IMR-90 (cell line): ENCODE data around the gene DCAF5. TPM values are rescaled to one million over a fixed set of nuclear protein-coding genes. Genes with fewer than 3 reads are reported as not detected.

Experiments
- ATAC-seq: fragments of 200-7000 bp; cut with Tn5 transposase; 2 replicates; pipeline ENCODE4 v1.9.1; 2020; ENCODE audit warnings: low read depth, mild to moderate bottlenecking, moderate library complexity
- BruUV-seq: library from RNA; stranded (reverse); fragments of 400-500 nt; replicated peaks from 2 replicates; lab custom pipeline; 2021; lab: Mats Ljungman, UMichigan
- CTCF ChIA-PET: fragments of 300-600 bp; formaldehyde crosslinking; extraction: SDS; loops from one replicate; lab custom pipeline; 2021; ENCODE audit warnings: antibody characterized with exemption; lab: Yijun Ruan, JAX
- POLR2A ChIA-PET: fragments of 300-600 bp; sonication (Branson Sonifier 250); formaldehyde crosslinking; loops from one replicate; lab custom pipeline; 2022; ENCODE audit warnings: antibody characterized with exemption; ENCODE audit not compliant: unreplicated experiment; lab: Charles Lee
- DNase-seq: peaks from one replicate; pipeline ENCODE4 v3.0.0; 2013
- H2AFZ ChIP-seq: replicated peaks from 2 replicates; pipeline ENCODE3; 2013; ENCODE audit warnings: low read length, mild to moderate bottlenecking; ENCODE audit not compliant: poor library complexity
- H2AK5ac ChIP-seq: 2 replicates; pipeline ENCODE4 v1.6.1; 2013; ENCODE audit warnings: low read depth, low read length, inconsistent platforms
- H2AK9ac ChIP-seq: replicated peaks from 2 replicates; pipeline ENCODE3; 2013; ENCODE audit warnings: mild to moderate bottlenecking, low read depth, low read length, moderate library complexity; ENCODE audit not compliant: poor library complexity
- H2BK120ac ChIP-seq: 2 replicates; pipeline ENCODE4 v1.6.1; 2013; ENCODE audit warnings: low read depth, low read length, inconsistent platforms
- H2BK15ac ChIP-seq: 3 replicates; pipeline ENCODE4 v1.6.1; 2013; ENCODE audit warnings: low read depth, low read length, inconsistent platforms
- H2BK20ac ChIP-seq: 2 replicates; pipeline ENCODE4 v1.6.1; 2013; ENCODE audit warnings: low read depth, mild to moderate bottlenecking, inconsistent platforms, low read length, moderate library complexity
- H2BK5ac ChIP-seq: 2 replicates; pipeline ENCODE4 v1.6.1; 2013; ENCODE audit warnings: mild to moderate bottlenecking, low read depth, low read length, inconsistent platforms; ENCODE audit not compliant: poor library complexity, severe bottlenecking
- H3K14ac ChIP-seq: replicated peaks from 2 replicates; pipeline ENCODE4 v1.6.1; 2013; ENCODE audit warnings: low read depth, low read length, inconsistent platforms
- H3K18ac ChIP-seq: 2 replicates; pipeline ENCODE4 v1.6.1; 2013; ENCODE audit warnings: low read depth, low read length, control low read depth
- H3K23ac ChIP-seq: 2 replicates; pipeline ENCODE4 v1.6.1; 2013; ENCODE audit warnings: low read depth, low read length, inconsistent platforms
- H3K27ac ChIP-seq: 2 replicates; pipeline ENCODE4 v1.5.1; 2013; ENCODE audit warnings: mild to moderate bottlenecking, control low read depth, low read length; ENCODE audit not compliant: insufficient read depth
- H3K27me3 ChIP-seq: 2 replicates; pipeline ENCODE4 v1.6.1; 2013; ENCODE audit warnings: low read length; ENCODE audit not compliant: control insufficient read depth, insufficient read depth
- H3K36me3 ChIP-seq: 2 replicates; pipeline ENCODE4 v1.6.1; 2013; ENCODE audit warnings: low read length, mixed read lengths; ENCODE audit not compliant: control insufficient read depth, insufficient read depth
- H3K4ac ChIP-seq: 2 replicates; pipeline ENCODE4 v1.6.1; 2013; ENCODE audit warnings: low read depth, low read length, inconsistent platforms
- H3K4me1 ChIP-seq: 2 replicates; pipeline ENCODE4 v1.6.1; 2013; ENCODE audit warnings: low read length, mixed read lengths; ENCODE audit not compliant: control insufficient read depth, insufficient read depth
- H3K4me2 ChIP-seq: 2 replicates; pipeline ENCODE4 v1.6.1; 2013; ENCODE audit warnings: low read depth, mild to moderate bottlenecking, control low read depth, low read length, moderate library complexity
- H3K4me3 ChIP-seq: 2 replicates; pipeline ENCODE4 v1.5.1; 2013; ENCODE audit warnings: low read depth, mild to moderate bottlenecking, control low read depth, low read length, moderate library complexity; ENCODE audit not compliant: insufficient read depth
- H3K56ac ChIP-seq: 2 replicates; pipeline ENCODE4 v1.6.1; 2013; ENCODE audit warnings: low read length, inconsistent platforms; ENCODE audit not compliant: insufficient read depth; ENCODE audit errors: extremely low read depth
- H3K79me1 ChIP-seq, 2 experiments: 2 replicates each; pipeline ENCODE4 v1.6.1; 2013; ENCODE audit warnings: low read length in 2 of 2, inconsistent platforms in 1 of 2, low read depth in 1 of 2
- H3K9ac ChIP-seq: 2 replicates; pipeline ENCODE4 v1.6.1; 2013; ENCODE audit warnings: low read depth, low read length, control low read depth
- H3K9me1 ChIP-seq: 2 replicates; pipeline ENCODE4 v1.6.1; 2013; ENCODE audit warnings: low read length, inconsistent platforms; ENCODE audit not compliant: insufficient read depth
- H3K9me3 ChIP-seq: 2 replicates; pipeline ENCODE4 v1.6.1; 2013; ENCODE audit warnings: low read length; ENCODE audit not compliant: control insufficient read depth, insufficient read depth
- H4K20me1 ChIP-seq: 2 replicates; pipeline ENCODE4 v1.6.1; 2013; ENCODE audit warnings: low read length, inconsistent platforms; ENCODE audit not compliant: insufficient read depth
- H4K5ac ChIP-seq: 2 replicates; pipeline ENCODE4 v1.6.1; 2013; ENCODE audit warnings: mild to moderate bottlenecking, low read depth, low read length, control low read depth
- H4K8ac ChIP-seq, 2 experiments: 2 replicates each; pipeline ENCODE4 v1.6.1; 2013; ENCODE audit warnings: low read depth in 2 of 2, low read length in 2 of 2, control low read depth in 1 of 2, inconsistent platforms in 1 of 2
- H4K91ac ChIP-seq: 2 replicates; pipeline ENCODE4 v1.6.1; 2013; ENCODE audit warnings: low read depth, low read length, inconsistent platforms; ENCODE audit not compliant: insufficient read depth
- CEBPB ChIP-seq: IDR thresholded peaks from 2 replicates; pipeline ENCODE4 v1.6.1; 2012; ENCODE audit warnings: low read depth, low read length, improper control_type of control experiment
- MAFK ChIP-seq: IDR thresholded peaks from 2 replicates; pipeline ENCODE4 v1.6.1; 2012; ENCODE audit warnings: low read depth, low read length, improper control_type of control experiment
- POLR2A ChIP-seq: IDR thresholded peaks from 2 replicates; pipeline ENCODE4 v1.6.1; 2012; ENCODE audit warnings: mild to moderate bottlenecking, low read depth, low read length
- RAD21 ChIP-seq: IDR thresholded peaks from 2 replicates; pipeline ENCODE4 v1.6.1; 2012; ENCODE audit warnings: low read length, improper control_type of control experiment
- dilution Hi-C: fragments of 300-500 bp; cut with HindIII; formaldehyde crosslinking; loops from one replicate; pipeline ENCODE4 v1.14.3; 2018; ENCODE audit warnings: low sequenced_read_pairs; ENCODE audit not compliant: unreplicated experiment
- in situ Hi-C: fragments of 300-500 bp; cut with MboI; formaldehyde crosslinking; loops from 3 replicates; pipeline ENCODE4 v1.14.3; 2019; ENCODE audit warnings: low sequenced_read_pairs, inconsistent platforms, mixed read lengths
- intact Hi-C: fragments of 100-400 bp; cut with micrococcal nuclease; formaldehyde crosslinking; loops from 2 replicates; pipeline ENCODE4 v1.10.0; 2022
- polyA plus RNA-seq, 3 experiments: library from polyadenylated mRNA; depleted of rRNA; stranded (reverse); fragments of >200 nt; gene quantifications; 2 replicates each; pipeline ENCODE4 v1.2.3, GENCODE V29; 2012; ENCODE audit warnings: low replicate concordance in 1 of 3
- total RNA-seq: library from RNA; depleted of rRNA; stranded (reverse); fragments of >200 nt; gene quantifications from 2 replicates; pipeline ENCODE4 v1.2.3, GENCODE V29; 2012
- TF ChIP-seq, protein P1 (sequence below): fragments of 150-350 bp; IDR thresholded peaks from 2 replicates; pipeline ENCODE4 v1.6.1; 2017; ENCODE audit warnings: mild to moderate bottlenecking, antibody characterized with exemption, low read length, low read depth
- TF ChIP-seq, protein P2 (sequence below): fragments of 150-350 bp; IDR thresholded peaks from 2 replicates; pipeline ENCODE4 v1.6.1; 2016; ENCODE audit warnings: low read depth, mild to moderate bottlenecking, low read length, moderate library complexity, borderline replicate concordance

DCAF5 gene
- total and polyA plus RNA-seq, 2 of the 4 experiments (the other 2 are of a cell fraction): 17.6 to 30.4 TPM

DNA sequence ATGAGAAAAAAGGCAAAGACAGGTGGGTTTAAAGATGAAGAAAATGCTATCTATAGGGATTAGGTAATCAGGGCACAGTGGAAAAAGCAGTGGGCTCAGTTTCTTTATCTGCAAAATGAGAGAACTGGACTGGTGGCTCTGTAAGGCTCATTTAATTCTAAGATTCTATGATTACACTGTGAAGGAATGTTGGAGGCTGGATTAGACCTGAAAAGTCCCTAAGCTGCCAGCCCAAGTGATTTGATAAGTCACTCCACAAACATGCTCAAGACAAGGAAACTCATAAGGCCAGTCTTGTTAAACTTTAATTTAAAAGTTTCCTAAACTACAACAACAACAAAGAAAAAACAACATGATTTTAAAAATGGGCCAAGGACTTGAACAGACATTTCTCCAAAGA lies 75.1 kb downstream of the DCAF5 start:
- H2BK120ac ChIP-seq: peak overlapping the region; percentile 90
- peak overlapping the region; percentile 73 to 99; a peak in 3 of 4 replicates for H4K8ac ChIP-seq
- TF ChIP-seq CEBPB (no peak), RAD21 (peak; percentile 23; the same call in 1 of the 2 replicates), POLR2A (no peak), MAFK (no peak)
- TF ChIP-seq, protein P1, sequence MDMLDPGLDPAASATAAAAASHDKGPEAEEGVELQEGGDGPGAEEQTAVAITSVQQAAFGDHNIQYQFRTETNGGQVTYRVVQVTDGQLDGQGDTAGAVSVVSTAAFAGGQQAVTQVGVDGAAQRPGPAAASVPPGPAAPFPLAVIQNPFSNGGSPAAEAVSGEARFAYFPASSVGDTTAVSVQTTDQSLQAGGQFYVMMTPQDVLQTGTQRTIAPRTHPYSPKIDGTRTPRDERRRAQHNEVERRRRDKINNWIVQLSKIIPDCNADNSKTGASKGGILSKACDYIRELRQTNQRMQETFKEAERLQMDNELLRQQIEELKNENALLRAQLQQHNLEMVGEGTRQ: no peak
- TF ChIP-seq, protein P2, sequence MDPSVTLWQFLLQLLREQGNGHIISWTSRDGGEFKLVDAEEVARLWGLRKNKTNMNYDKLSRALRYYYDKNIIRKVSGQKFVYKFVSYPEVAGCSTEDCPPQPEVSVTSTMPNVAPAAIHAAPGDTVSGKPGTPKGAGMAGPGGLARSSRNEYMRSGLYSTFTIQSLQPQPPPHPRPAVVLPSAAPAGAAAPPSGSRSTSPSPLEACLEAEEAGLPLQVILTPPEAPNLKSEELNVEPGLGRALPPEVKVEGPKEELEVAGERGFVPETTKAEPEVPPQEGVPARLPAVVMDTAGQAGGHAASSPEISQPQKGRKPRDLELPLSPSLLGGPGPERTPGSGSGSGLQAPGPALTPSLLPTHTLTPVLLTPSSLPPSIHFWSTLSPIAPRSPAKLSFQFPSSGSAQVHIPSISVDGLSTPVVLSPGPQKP: no peak
- H3K18ac ChIP-seq: peak overlapping the region; percentile 82; the same call in 1 of the 2 replicates
- H2BK5ac ChIP-seq: peak overlapping the region; percentile 97
- dilution Hi-C loops: no loop called here
- H4K91ac ChIP-seq: peak overlapping the region; percentile 79
- POLR2A ChIA-PET: no interaction called here
- no peaks in the 10 kb centered on the region for H3K27me3 ChIP-seq
- H2AK5ac ChIP-seq: peak overlapping the region; percentile 45; the same call in 1 of the 2 replicates
- peak overlapping the region; percentile 83; the same call in 1 of the 2 replicates for H3K4ac ChIP-seq
- DNase-seq: peak; percentile 92
- in situ Hi-C loops: no loop called here
- peaks cover 14% of the 10 kb centered on the region for H3K36me3 ChIP-seq
- H3K4me2 ChIP-seq: peak overlapping the region; percentile 67; the same call in 1 of the 2 replicates
- H3K56ac ChIP-seq: peak overlapping the region; percentile 68
- H2BK20ac ChIP-seq: peak overlapping the region; percentile 93; the same call in 1 of the 2 replicates
- H3K9me3 ChIP-seq: no peaks in the 10 kb centered on the region
- H3K79me1 ChIP-seq: peaks cover 18 to 50% of the 10 kb centered on the region in 2 experiments
- H4K5ac ChIP-seq: peak overlapping the region; percentile 58; the same call in 1 of the 2 replicates
- intact Hi-C loops: no loop called here
- H2BK15ac ChIP-seq: peak overlapping the region; percentile 100; the same call in 2 of the 3 replicates
- H3K14ac ChIP-seq: peak overlapping the region; percentile 73; the same call in 1 of the 2 replicates
- H2AK9ac ChIP-seq: no peak overlapping the region
- no peak overlapping the region; the same call in 1 of the 2 replicates for H3K9ac ChIP-seq
- H3K23ac ChIP-seq: peak overlapping the region; percentile 89; the same call in 1 of the 2 replicates
- peaks cover 3% of the 10 kb centered on the region; the same call in 1 of the 2 replicates for H4K20me1 ChIP-seq
- CTCF ChIA-PET: interaction anchor here (0.7 kb wide), 1 partner anchor 12 kb away, joined by 3 read pairs; no protein-coding TSS in a partner anchor
- no TSS peak for BruUV-seq
- ATAC-seq: peak; percentile 69
- no peak overlapping the region for H3K4me3 ChIP-seq
- peaks cover 13% of the 10 kb centered on the region for H3K4me1 ChIP-seq
- no peak overlapping the region for H2AFZ ChIP-seq
- peaks cover 11% of the 10 kb centered on the region for H3K9me1 ChIP-seq
- peak overlapping the region; percentile 65; the same call in 1 of the 2 replicates for H3K27ac ChIP-seq
